HEK293 (cell line): Measurements from ENCODE around the gene DDI1.

Experiments used
- CTCF ChIA-PET: fragments of 350-600 bp; formaldehyde crosslinking; extraction: SDS; loops from one replicate; lab custom pipeline; 2021; ENCODE audit warnings: antibody characterized with exemption; lab: Yijun Ruan, JAX
- POLR2A ChIA-PET: fragments of 300-600 bp; formaldehyde crosslinking; extraction: SDS; loops from one replicate; lab custom pipeline; 2020; ENCODE audit warnings: antibody characterized with exemption, inconsistent platforms; lab: Yijun Ruan, JAX
- H3K27ac ChIP-seq: fragments of 200-500 bp; sonication (Bioruptor generic); 2 replicates; pipeline ENCODE4 v1.5.1; 2014; ENCODE audit warnings: low read depth, low read length, control low read depth, inconsistent platforms; ENCODE audit errors: extremely low read depth
- H3K36me3 ChIP-seq, 2 experiments: fragments of 200-500 bp in 1 of 2; sonication (Bioruptor generic) in 1 of 2; 1 replicate in 1 of 2; 2 replicates in 1 of 2; pipeline ENCODE4 v1.5.1; 2014 to 2017; ENCODE audit warnings: inconsistent platforms in 2 of 2, low read length in 2 of 2; ENCODE audit not compliant: control insufficient read depth in 2 of 2, insufficient read depth in 1 of 2
- H3K4me1 ChIP-seq: fragments of 200-500 bp; sonication (Bioruptor generic); 2 replicates; pipeline ENCODE4 v1.5.1; 2014; ENCODE audit warnings: mild to moderate bottlenecking, low read length, inconsistent platforms; ENCODE audit not compliant: control insufficient read depth, insufficient read depth
- H3K4me3 ChIP-seq: 2 replicates; pipeline ENCODE4 v1.5.1; 2011; ENCODE audit warnings: low read depth, mild to moderate bottlenecking, control low read depth, low read length, moderate library complexity
- H3K9me3 ChIP-seq: fragments of 200-500 bp; sonication (Bioruptor generic); 2 replicates; pipeline ENCODE4 v1.5.1; 2014; ENCODE audit warnings: low read depth, low read length, inconsistent platforms; ENCODE audit not compliant: control insufficient read depth, insufficient read depth
- FEZF1 ChIP-seq: fragments of 450-650 bp; formaldehyde crosslinking; IDR thresholded peaks from 2 replicates; pipeline ENCODE4 v1.5.1; 2016; ENCODE audit warnings: missing biosample characterization, missing genetic modification characterization
- KLF1 ChIP-seq: fragments of 450-650 bp; formaldehyde crosslinking; IDR thresholded peaks from 2 replicates; pipeline ENCODE4 v1.5.1; 2016; ENCODE audit warnings: missing biosample characterization, missing genetic modification characterization
- MEIS1 ChIP-seq: sonication (generic); formaldehyde crosslinking; IDR thresholded peaks from 2 replicates; pipeline ENCODE4 v1.8.1; 2022; ENCODE audit warnings: missing genetic modification reagents, mild to moderate bottlenecking, borderline replicate concordance
- PRDM10 ChIP-seq: fragments of 450-650 bp; formaldehyde crosslinking; IDR thresholded peaks from 2 replicates; pipeline ENCODE4 v1.5.1; 2016; ENCODE audit warnings: missing biosample characterization, missing genetic modification characterization
- REST ChIP-seq: fragments of 450-650 bp; formaldehyde crosslinking; IDR thresholded peaks from 2 replicates; pipeline ENCODE4 v1.5.1; 2016; ENCODE audit warnings: missing biosample characterization, missing genetic modification characterization
- SCRT2 ChIP-seq: fragments of 450-650 bp; formaldehyde crosslinking; IDR thresholded peaks from 2 replicates; pipeline ENCODE4 v1.5.1; 2016; ENCODE audit warnings: missing biosample characterization, missing genetic modification characterization
- TSHZ1 ChIP-seq: fragments of 450-650 bp; formaldehyde crosslinking; IDR thresholded peaks from 2 replicates; pipeline ENCODE4 v1.5.1; 2016; ENCODE audit warnings: missing biosample characterization, missing genetic modification characterization, borderline replicate concordance
- YY1 ChIP-seq: fragments of 450-650 bp; formaldehyde crosslinking; IDR thresholded peaks from 2 replicates; pipeline ENCODE4 v1.5.1; 2018; ENCODE audit warnings: missing biosample characterization, missing genetic modification characterization
- ZBTB8A ChIP-seq: fragments of 450-650 bp; formaldehyde crosslinking; IDR thresholded peaks from 2 replicates; pipeline ENCODE4 v1.5.1; 2016; ENCODE audit warnings: missing biosample characterization, missing genetic modification characterization
- ZEB2 ChIP-seq: fragments of 450-650 bp; formaldehyde crosslinking; IDR thresholded peaks from 2 replicates; pipeline ENCODE4 v1.5.1; 2016; ENCODE audit warnings: missing biosample characterization, missing genetic modification characterization
- ZFP37 ChIP-seq: fragments of 450-650 bp; formaldehyde crosslinking; IDR thresholded peaks from 2 replicates; pipeline ENCODE4 v1.5.1; 2016; ENCODE audit warnings: missing biosample characterization, missing genetic modification characterization
- ZNF121 ChIP-seq: fragments of 450-650 bp; formaldehyde crosslinking; IDR thresholded peaks from 2 replicates; pipeline ENCODE4 v1.5.1; 2016; ENCODE audit warnings: missing biosample characterization, missing genetic modification characterization
- ZNF18 ChIP-seq: fragments of 450-650 bp; formaldehyde crosslinking; IDR thresholded peaks from 2 replicates; pipeline ENCODE4 v1.5.1; 2016; ENCODE audit warnings: missing biosample characterization, missing genetic modification characterization
- ZNF19 ChIP-seq: fragments of 450-650 bp; formaldehyde crosslinking; IDR thresholded peaks from 2 replicates; pipeline ENCODE4; 2016; ENCODE audit warnings: missing biosample characterization, missing genetic modification characterization, low read depth
- ZNF2 ChIP-seq: fragments of 450-650 bp; formaldehyde crosslinking; IDR thresholded peaks from 2 replicates; pipeline ENCODE4 v1.5.1; 2016; ENCODE audit warnings: missing biosample characterization, missing genetic modification characterization
- ZNF202 ChIP-seq: fragments of 450-650 bp; formaldehyde crosslinking; IDR thresholded peaks from 2 replicates; pipeline ENCODE4 v1.5.1; 2016; ENCODE audit warnings: missing biosample characterization, missing genetic modification characterization, borderline replicate concordance
- ZNF221 ChIP-seq: fragments of 450-650 bp; formaldehyde crosslinking; IDR thresholded peaks from 2 replicates; pipeline ENCODE4 v1.5.1; 2017; ENCODE audit warnings: missing biosample characterization, missing genetic modification characterization, borderline replicate concordance
- ZNF335 ChIP-seq: fragments of 450-650 bp; formaldehyde crosslinking; conservative IDR thresholded peaks from 2 replicates; pipeline ENCODE4 v1.5.1; 2016; ENCODE audit warnings: missing biosample characterization, missing genetic modification characterization
- ZNF404 ChIP-seq: fragments of 450-650 bp; formaldehyde crosslinking; IDR thresholded peaks from 2 replicates; pipeline ENCODE4 v1.5.1; 2017; ENCODE audit warnings: missing biosample characterization, missing genetic modification characterization
- ZNF530 ChIP-seq: fragments of 450-650 bp; formaldehyde crosslinking; IDR thresholded peaks from 2 replicates; pipeline ENCODE4 v1.5.1; 2016; ENCODE audit warnings: low read depth, missing biosample characterization, missing genetic modification characterization
- ZNF544 ChIP-seq: fragments of 450-650 bp; formaldehyde crosslinking; IDR thresholded peaks from 2 replicates; pipeline ENCODE4 v1.5.0; 2017; ENCODE audit warnings: missing biosample characterization, missing genetic modification characterization
- ZNF548 ChIP-seq: fragments of 450-650 bp; formaldehyde crosslinking; IDR thresholded peaks from 2 replicates; pipeline ENCODE4 v1.5.1; 2016; ENCODE audit warnings: missing biosample characterization, missing genetic modification characterization
- ZNF558 ChIP-seq: fragments of 450-650 bp; formaldehyde crosslinking; IDR thresholded peaks from 2 replicates; pipeline ENCODE4 v1.5.1; 2016; ENCODE audit warnings: missing biosample characterization, missing genetic modification characterization
- ZNF600 ChIP-seq: fragments of 450-650 bp; formaldehyde crosslinking; IDR thresholded peaks from 2 replicates; pipeline ENCODE4 v1.5.1; 2016; ENCODE audit warnings: missing biosample characterization, missing genetic modification characterization
- ZNF785 ChIP-seq: fragments of 450-650 bp; formaldehyde crosslinking; IDR thresholded peaks from 2 replicates; pipeline ENCODE4 v1.5.1; 2016; ENCODE audit warnings: missing biosample characterization, missing genetic modification characterization
- ZSCAN16 ChIP-seq: fragments of 450-650 bp; formaldehyde crosslinking; IDR thresholded peaks from 2 replicates; pipeline ENCODE4 v1.5.1; 2016; ENCODE audit warnings: missing biosample characterization, missing genetic modification characterization

DDI1 gene

GRCh38 chr11:103988595-103988969 is 47.9 kb upstream of the DDI1 start:
- H3K4me3 ChIP-seq = no peak overlapping the region
- H3K36me3 ChIP-seq = no peaks in the 10 kb centered on the region
- CTCF ChIA-PET = interaction anchor here (0.6 kb wide), 1 partner anchor 219 kb away, joined by 3 read pairs; no protein-coding TSS in a partner anchor
- no peak overlapping the region for H3K27ac ChIP-seq
- no peaks in the 10 kb centered on the region for H3K9me3 ChIP-seq
- POLR2A ChIA-PET = no interaction called here
- TF ChIP-seq ZSCAN16 (tag by site-specific recombination) (no peak), ZNF2 (tag by site-specific recombination) (no peak), ZNF785 (tag by site-specific recombination) (no peak), ZNF202 (tag by site-specific recombination) (no peak), KLF1 (tag by site-specific recombination) (no peak), ZBTB8A (tag by site-specific recombination) (no peak), ZNF19 (tag by site-specific recombination) (no peak), ZNF121 (tag by site-specific recombination) (no peak), ZNF18 (tag by site-specific recombination) (no peak), TSHZ1 (tag by site-specific recombination) (no peak), ZNF548 (tag by site-specific recombination) (no peak), MEIS1 (CRISPR knock-in tag) (no peak), ZNF558 (tag by site-specific recombination) (no peak), ZNF544 (tag by site-specific recombination) (no peak), FEZF1 (tag by site-specific recombination) (no peak)
- TF ChIP-seq, all 188 proteins: peak for 0
- no peaks in the 10 kb centered on the region for H3K4me1 ChIP-seq

- CTCF ChIA-PET = no interaction called here
- no peaks in the 10 kb centered on the region for H3K9me3 ChIP-seq
- no peak overlapping the region for H3K27ac ChIP-seq
- no peaks in the 10 kb centered on the region for H3K36me3 ChIP-seq
- no peak overlapping the region for H3K4me3 ChIP-seq
- POLR2A ChIA-PET = no interaction called here
- H3K4me1 ChIP-seq = no peaks in the 10 kb centered on the region
- TF ChIP-seq ZNF404 (tag by site-specific recombination) (no peak), REST (tag by site-specific recombination) (no peak), YY1 (no peak), PRDM10 (no peak), ZNF335 (no peak), ZNF221 (tag by site-specific recombination) (no peak), ZFP37 (tag by site-specific recombination) (no peak), SCRT2 (no peak), ZNF530 (tag by site-specific recombination) (no peak), ZNF600 (tag by site-specific recombination) (no peak), ZEB2 (no peak)
Measured at GRCh38 chr11:103993507-103993906, 42.9 kb upstream of the DDI1 start.
